Ishikawa (cell line): ENCODE measurements around the gene KIRREL3.

Experiments used
- CEBPB ChIP-seq: IDR thresholded peaks from 2 replicates; pipeline ENCODE4 v1.6.1; 2012
- CREB1 ChIP-seq: IDR thresholded peaks from 2 replicates; pipeline ENCODE4 v1.6.1; 2012; ENCODE audit warnings: low read depth
- EGR1 ChIP-seq: IDR thresholded peaks from 2 replicates; pipeline ENCODE4 v1.6.1; 2012
- EP300 ChIP-seq: IDR thresholded peaks from 2 replicates; pipeline ENCODE4 v1.6.1; 2012; ENCODE audit warnings: borderline replicate concordance
- FOXM1 ChIP-seq: IDR thresholded peaks from 2 replicates; pipeline ENCODE4 v1.6.1; 2012; ENCODE audit warnings: low read depth, borderline replicate concordance
- MAX ChIP-seq: IDR thresholded peaks from 2 replicates; pipeline ENCODE4 v1.6.1; 2012
- NFIC ChIP-seq: IDR thresholded peaks from 2 replicates; pipeline ENCODE4 v1.6.1; 2012
- RAD21 ChIP-seq: IDR thresholded peaks from 2 replicates; pipeline ENCODE4 v1.6.1; 2012; ENCODE audit warnings: low read depth
- TAF1 ChIP-seq: IDR thresholded peaks from 2 replicates; pipeline ENCODE4 v1.6.1; 2012; ENCODE audit warnings: low read depth, mild to moderate bottlenecking
- TCF12 ChIP-seq: IDR thresholded peaks from 2 replicates; pipeline ENCODE4 v1.6.1; 2012; ENCODE audit warnings: low read depth
- TEAD4 ChIP-seq: IDR thresholded peaks from 2 replicates; pipeline ENCODE4 v1.6.1; 2012
- YY1 ChIP-seq: IDR thresholded peaks from 2 replicates; pipeline ENCODE4 v1.6.1; 2012; ENCODE audit warnings: low read depth
- ZBTB7A ChIP-seq: IDR thresholded peaks from 2 replicates; pipeline ENCODE4 v1.6.1; 2012; ENCODE audit warnings: low read depth
- TF ChIP-seq, protein P1 (sequence below): IDR thresholded peaks from 2 replicates; pipeline ENCODE4 v1.6.1; 2012; ENCODE audit warnings: low read depth, mild to moderate bottlenecking
- TF ChIP-seq, protein P2 (sequence below): IDR thresholded peaks from 2 replicates; pipeline ENCODE4 v1.6.1; 2012

The KIRREL3 gene

GRCh38 chr11:126744699-126745098 is 255.9 kb downstream of the KIRREL3 start:
- no peak for TF ChIP-seq TCF12
- TF ChIP-seq NFIC, result no peak
- no peak for TF ChIP-seq TAF1
- TF ChIP-seq EP300, result no peak
- TF ChIP-seq FOXM1, result no peak
- TF ChIP-seq, protein P1, sequence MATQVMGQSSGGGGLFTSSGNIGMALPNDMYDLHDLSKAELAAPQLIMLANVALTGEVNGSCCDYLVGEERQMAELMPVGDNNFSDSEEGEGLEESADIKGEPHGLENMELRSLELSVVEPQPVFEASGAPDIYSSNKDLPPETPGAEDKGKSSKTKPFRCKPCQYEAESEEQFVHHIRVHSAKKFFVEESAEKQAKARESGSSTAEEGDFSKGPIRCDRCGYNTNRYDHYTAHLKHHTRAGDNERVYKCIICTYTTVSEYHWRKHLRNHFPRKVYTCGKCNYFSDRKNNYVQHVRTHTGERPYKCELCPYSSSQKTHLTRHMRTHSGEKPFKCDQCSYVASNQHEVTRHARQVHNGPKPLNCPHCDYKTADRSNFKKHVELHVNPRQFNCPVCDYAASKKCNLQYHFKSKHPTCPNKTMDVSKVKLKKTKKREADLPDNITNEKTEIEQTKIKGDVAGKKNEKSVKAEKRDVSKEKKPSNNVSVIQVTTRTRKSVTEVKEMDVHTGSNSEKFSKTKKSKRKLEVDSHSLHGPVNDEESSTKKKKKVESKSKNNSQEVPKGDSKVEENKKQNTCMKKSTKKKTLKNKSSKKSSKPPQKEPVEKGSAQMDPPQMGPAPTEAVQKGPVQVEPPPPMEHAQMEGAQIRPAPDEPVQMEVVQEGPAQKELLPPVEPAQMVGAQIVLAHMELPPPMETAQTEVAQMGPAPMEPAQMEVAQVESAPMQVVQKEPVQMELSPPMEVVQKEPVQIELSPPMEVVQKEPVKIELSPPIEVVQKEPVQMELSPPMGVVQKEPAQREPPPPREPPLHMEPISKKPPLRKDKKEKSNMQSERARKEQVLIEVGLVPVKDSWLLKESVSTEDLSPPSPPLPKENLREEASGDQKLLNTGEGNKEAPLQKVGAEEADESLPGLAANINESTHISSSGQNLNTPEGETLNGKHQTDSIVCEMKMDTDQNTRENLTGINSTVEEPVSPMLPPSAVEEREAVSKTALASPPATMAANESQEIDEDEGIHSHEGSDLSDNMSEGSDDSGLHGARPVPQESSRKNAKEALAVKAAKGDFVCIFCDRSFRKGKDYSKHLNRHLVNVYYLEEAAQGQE, result no peak
- no peak for TF ChIP-seq MAX
- TF ChIP-seq CREB1, result no peak
- TF ChIP-seq RAD21, result no peak
- TF ChIP-seq, protein P2, sequence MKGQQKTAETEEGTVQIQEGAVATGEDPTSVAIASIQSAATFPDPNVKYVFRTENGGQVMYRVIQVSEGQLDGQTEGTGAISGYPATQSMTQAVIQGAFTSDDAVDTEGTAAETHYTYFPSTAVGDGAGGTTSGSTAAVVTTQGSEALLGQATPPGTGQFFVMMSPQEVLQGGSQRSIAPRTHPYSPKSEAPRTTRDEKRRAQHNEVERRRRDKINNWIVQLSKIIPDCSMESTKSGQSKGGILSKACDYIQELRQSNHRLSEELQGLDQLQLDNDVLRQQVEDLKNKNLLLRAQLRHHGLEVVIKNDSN, result no peak
- TF ChIP-seq TEAD4, result no peak
- no peak for TF ChIP-seq CEBPB
- no peak for TF ChIP-seq YY1
- no peak for TF ChIP-seq ZBTB7A
- no peak for TF ChIP-seq EGR1

DNA sequence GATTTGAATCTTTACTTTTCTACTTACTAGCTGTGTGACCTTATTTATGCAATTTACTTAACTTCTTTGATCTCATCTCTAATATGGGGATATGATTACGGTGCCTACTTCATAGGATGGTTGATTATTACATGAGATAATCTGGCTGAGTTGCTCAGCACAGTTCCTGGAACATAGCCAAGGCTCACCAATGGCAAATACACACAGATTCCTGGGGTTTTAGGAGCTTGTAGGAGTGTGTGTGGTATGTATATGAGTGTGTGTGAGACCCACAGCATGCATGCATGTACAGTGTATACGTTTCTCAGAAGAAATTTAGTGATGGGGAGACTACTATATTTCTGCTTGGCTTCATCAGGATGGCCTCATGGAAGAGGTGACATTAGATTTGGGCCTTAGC is 256.9 kb downstream of the KIRREL3 start:
- TF ChIP-seq MAX (no peak), TEAD4 (no peak), RAD21 (no peak), NFIC (no peak), TAF1 (no peak), EGR1 (no peak), TCF12 (no peak), CREB1 (no peak), ZBTB7A (no peak), FOXM1 (no peak), YY1 (no peak)
- TF ChIP-seq, protein P1, result no peak

DNA sequence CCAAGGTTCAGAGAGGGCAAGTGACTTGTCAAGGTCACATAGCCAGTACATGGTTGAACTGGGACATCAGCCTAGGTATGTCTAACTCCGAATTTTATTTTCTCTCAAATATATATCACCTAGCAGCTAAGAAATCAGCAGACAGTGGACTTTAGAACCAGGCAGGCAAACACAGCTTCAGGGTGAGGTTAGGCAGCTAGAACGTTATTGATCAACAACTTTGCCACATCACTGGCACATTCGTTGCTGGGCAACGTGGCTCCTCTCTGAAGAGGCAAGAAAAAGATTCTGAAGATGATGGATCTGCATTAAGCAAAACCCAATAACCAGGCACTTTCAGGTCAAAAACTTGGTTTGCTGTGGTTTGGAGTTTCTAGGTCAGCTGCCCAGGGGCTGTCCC is 258.0 kb downstream of the KIRREL3 start:
- TF ChIP-seq EGR1, result no peak
- no peak for TF ChIP-seq TCF12
- TF ChIP-seq YY1, result no peak
- no peak for TF ChIP-seq EP300
- TF ChIP-seq NFIC, result no peak
- no peak for TF ChIP-seq CREB1
- TF ChIP-seq, protein P2, result no peak
- TF ChIP-seq FOXM1, result no peak
- TF ChIP-seq, protein P1, result no peak
- TF ChIP-seq CEBPB, result no peak
- no peak for TF ChIP-seq TEAD4
- no peak for TF ChIP-seq RAD21
- no peak for TF ChIP-seq MAX
- no peak for TF ChIP-seq TAF1
- no peak for TF ChIP-seq ZBTB7A

GRCh38 chr11:126740846-126741245 is 259.7 kb downstream of the KIRREL3 start:
- TF ChIP-seq FOXM1 (no peak), TEAD4 (no peak), CEBPB (no peak), ZBTB7A (no peak), EGR1 (no peak)
